ENCODE results near the gene LY86. TPM values are rescaled to one million over a fixed set of nuclear protein-coding genes. Genes with fewer than 3 reads are reported as not detected.
A peak's percentile ranks its signal among the peaks of the same experiment; 100 is the strongest.

Gene LY86
- total RNA-seq, 2 donors from 2014 or later = 2.3 TPM; not detected in 1

DNA sequence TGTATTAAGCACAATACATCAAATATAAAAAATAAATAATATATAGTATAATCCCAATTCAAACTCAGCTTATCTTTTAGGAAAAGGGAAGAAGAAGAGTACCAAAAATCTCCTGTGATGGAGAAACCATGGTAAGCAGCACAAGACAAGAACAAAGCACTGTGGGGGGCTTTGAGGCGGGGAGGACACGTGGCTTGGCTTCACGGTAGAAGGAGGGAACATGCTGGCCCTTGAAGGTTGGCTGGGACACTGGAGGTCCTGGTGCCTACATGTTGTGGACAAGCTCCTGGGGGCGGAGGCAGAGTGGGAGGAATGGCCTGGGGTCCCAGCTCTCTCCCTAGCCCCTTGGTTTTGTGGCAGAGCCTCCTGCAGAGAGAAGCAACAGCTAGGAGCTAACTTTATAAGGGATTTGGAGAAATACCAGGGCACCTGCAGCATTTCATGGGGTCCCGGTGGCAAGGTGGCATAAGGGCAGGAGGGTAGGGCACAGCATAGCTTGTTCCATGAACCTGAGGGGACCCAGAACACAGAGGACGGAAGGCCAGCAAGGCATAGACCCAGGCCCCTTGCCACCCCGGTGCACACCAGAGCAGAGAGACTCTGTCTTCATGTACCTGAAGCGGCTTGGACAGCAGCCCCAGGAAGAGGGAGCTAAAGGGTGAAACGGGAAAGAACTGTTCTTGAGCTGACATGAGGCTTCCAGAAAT lies 72.0 kb downstream of the LY86 start:
- DNase-seq (no peak), ATAC-seq (no peak)
- Histone ChIP-seq H3K4me3 (no peak overlapping the region), H3K4me1 (no peaks in the 10 kb centered on the region), H3K36me3 (replicated peaks in 1 of 2; ENCODE audit: insufficient read depth in 1 of 2, low read depth in 2 of 2) (no peaks in the 10 kb centered on the region), H3K27me3 (no peaks in the 10 kb centered on the region), H3K27ac (peak overlapping the region in 1 of 4 donors; percentile 39), H3K9me3 (no peaks in the 10 kb centered on the region)
- intact Hi-C loops (cut with DNase I) = no loop called here
- WGBS, 2 donors = 82 to 90% methylated on average over 9 of the region's 9 CpGs
- TF ChIP-seq, protein P1, sequence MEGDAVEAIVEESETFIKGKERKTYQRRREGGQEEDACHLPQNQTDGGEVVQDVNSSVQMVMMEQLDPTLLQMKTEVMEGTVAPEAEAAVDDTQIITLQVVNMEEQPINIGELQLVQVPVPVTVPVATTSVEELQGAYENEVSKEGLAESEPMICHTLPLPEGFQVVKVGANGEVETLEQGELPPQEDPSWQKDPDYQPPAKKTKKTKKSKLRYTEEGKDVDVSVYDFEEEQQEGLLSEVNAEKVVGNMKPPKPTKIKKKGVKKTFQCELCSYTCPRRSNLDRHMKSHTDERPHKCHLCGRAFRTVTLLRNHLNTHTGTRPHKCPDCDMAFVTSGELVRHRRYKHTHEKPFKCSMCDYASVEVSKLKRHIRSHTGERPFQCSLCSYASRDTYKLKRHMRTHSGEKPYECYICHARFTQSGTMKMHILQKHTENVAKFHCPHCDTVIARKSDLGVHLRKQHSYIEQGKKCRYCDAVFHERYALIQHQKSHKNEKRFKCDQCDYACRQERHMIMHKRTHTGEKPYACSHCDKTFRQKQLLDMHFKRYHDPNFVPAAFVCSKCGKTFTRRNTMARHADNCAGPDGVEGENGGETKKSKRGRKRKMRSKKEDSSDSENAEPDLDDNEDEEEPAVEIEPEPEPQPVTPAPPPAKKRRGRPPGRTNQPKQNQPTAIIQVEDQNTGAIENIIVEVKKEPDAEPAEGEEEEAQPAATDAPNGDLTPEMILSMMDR (IDR thresholded peaks at IDR 0.05) = no peak
- no peak for TF ChIP-seq POLR2A (IDR thresholded peaks at IDR 0.05)

DNA sequence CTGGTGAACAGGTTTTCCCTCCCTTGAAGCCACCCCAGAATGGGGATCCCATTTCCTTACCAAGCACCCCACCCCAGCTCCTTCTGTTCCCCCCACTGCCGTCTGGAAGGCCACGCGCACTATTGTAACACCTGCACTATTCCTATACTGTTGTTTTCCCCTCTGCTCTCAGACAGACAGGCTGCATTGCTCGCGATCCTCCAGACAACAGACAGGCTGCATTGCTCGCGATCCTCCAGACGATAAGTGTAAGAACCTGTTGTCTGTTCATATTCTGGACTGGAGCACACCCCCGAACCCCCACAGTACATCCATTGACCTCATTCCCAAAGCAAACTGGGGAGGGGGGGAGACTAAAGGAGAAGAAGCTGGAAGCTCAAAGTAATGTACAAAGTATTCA lies 72.7 kb downstream of the LY86 start:
- ATAC-seq (no peak), DNase-seq (no peak)
- 84 to 92% methylated on average over 9 of the region's 9 CpGs for WGBS, 2 donors
- no peak overlapping the region for H3K4me3 ChIP-seq
- H3K36me3 ChIP-seq (replicated peaks in 1 of 2; ENCODE audit: insufficient read depth in 1 of 2, low read depth in 2 of 2) = no peaks in the 10 kb centered on the region
- no peaks in the 10 kb centered on the region for H3K4me1 ChIP-seq
- TF ChIP-seq, protein P1 (IDR thresholded peaks at IDR 0.05) = no peak
- no peak for TF ChIP-seq POLR2A (IDR thresholded peaks at IDR 0.05)
- no peaks in the 10 kb centered on the region for H3K27me3 ChIP-seq
- intact Hi-C loops (cut with DNase I) = no loop called here
- no peaks in the 10 kb centered on the region for H3K9me3 ChIP-seq
- no peak overlapping the region for H3K27ac ChIP-seq

DNA sequence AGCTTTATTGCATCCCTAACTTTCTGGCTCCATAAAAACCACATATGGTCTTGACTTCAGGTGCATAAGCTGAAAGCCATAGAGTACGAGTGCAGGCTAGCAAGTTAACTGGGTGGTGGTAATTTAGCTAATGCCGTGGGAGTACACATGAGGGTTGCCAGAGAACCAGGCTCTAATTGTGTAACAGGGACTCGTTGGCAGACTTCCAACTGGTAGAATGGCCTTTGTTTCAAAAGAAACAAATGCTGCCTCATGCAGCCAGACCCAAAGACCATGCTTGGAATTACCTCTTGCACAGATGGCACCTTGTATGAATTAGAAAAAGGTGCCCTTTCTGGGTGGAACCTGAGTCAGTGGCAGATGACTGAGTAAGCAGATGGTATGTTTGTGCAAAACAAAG lies 73.2 kb downstream of the LY86 start:
- ATAC-seq (peak; percentile 40), DNase-seq (peak; percentile 41 to 79 (median 61))
- WGBS, 2 donors = 14 to 30% methylated on average over 3 of the region's 3 CpGs
- Histone ChIP-seq H3K4me3 (no peak overlapping the region), H3K27me3 (no peaks in the 10 kb centered on the region), H3K36me3 (replicated peaks in 1 of 2; ENCODE audit: insufficient read depth in 1 of 2, low read depth in 2 of 2) (no peaks in the 10 kb centered on the region), H3K4me1 (no peaks in the 10 kb centered on the region), H3K27ac (no peak overlapping the region), H3K9me3 (no peaks in the 10 kb centered on the region)
- TF ChIP-seq, protein P1 (IDR thresholded peaks at IDR 0.05) = no peak
- intact Hi-C loops (cut with DNase I) = no loop called here

DNA sequence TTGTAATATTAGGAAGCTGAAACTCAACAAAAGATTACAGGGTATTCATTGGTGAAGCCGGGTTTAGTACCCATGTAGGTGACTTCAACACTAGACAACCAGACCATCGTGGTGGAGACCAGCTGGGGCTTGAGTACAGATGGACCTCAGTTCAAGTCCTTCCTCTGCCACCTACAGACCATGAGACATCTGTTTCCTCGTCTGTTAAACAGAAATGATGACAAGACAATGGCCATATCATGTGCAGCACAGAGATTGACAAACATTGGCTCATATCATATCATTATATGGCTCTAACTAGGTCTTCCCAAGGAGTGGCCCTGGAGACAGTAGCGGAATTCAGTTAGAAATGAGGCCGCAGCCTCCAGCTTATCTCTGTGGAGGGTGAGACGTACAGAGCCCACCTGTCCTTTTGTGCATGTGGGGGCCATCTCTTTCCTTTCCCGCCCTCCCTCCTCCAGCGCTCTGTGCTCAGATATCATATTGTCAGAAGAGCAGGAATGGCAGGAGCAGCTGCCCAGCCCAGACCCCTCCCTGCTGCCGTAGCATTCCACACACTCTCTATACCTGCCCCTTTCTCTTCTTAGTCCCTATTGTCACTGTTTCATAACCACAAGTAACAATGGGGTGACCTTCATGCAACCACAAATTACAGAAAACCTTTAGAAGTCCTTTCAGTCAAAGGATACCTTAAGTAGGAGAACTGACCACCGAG lies 75.1 kb downstream of the LY86 start:
- intact Hi-C loops (cut with DNase I) = no loop called here
- WGBS, 2 donors = 91% methylated on average over 10 of the region's 10 CpGs
- no peak for TF ChIP-seq POLR2A (IDR thresholded peaks at IDR 0.05)
- TF ChIP-seq, protein P1 (IDR thresholded peaks at IDR 0.05) = no peak
- no peaks in the 10 kb centered on the region for H3K4me1 ChIP-seq
- no peaks in the 10 kb centered on the region for H3K27me3 ChIP-seq
- ATAC-seq (no peak), DNase-seq (no peak)
- H3K4me3 ChIP-seq = no peak overlapping the region
- no peak overlapping the region for H3K27ac ChIP-seq
- H3K9me3 ChIP-seq = no peaks in the 10 kb centered on the region
- no peaks in the 10 kb centered on the region for H3K36me3 ChIP-seq (replicated peaks in 1 of 2; ENCODE audit: insufficient read depth in 1 of 2, low read depth in 2 of 2)
